Neural progenitor cell (in vitro differentiated cells): Measurements from ENCODE around the gene MIER2. TPM values are rescaled to one million over a fixed set of nuclear protein-coding genes. Genes with fewer than 3 reads are reported as not detected.

Source experiments
- DNase-seq: peaks from one replicate; pipeline ENCODE4 v3.0.0-alpha.2; 2016; ENCODE audit warnings: low spot score
- H2AFZ ChIP-seq: fragments of 200-600 bp; sonication (generic); replicated peaks from 2 replicates; pipeline ENCODE4 v1.6.1; 2016; ENCODE audit warnings: antibody characterized with exemption
- H3F3A ChIP-seq: fragments of 200-600 bp; sonication (generic); 2 replicates; pipeline ENCODE4 v1.6.1; 2016; ENCODE audit warnings: antibody characterized with exemption, low read depth
- H3K27ac ChIP-seq: fragments of 200-600 bp; sonication (generic); 2 replicates; pipeline ENCODE4 v1.5.1; 2016; ENCODE audit warnings: mild to moderate bottlenecking
- H3K27me3 ChIP-seq: fragments of 200-600 bp; sonication (generic); 2 replicates; pipeline ENCODE4 v1.6.1; 2016; ENCODE audit warnings: mild to moderate bottlenecking, moderate library complexity
- H3K36me3 ChIP-seq: fragments of 200-600 bp; sonication (generic); 2 replicates; pipeline ENCODE4 v1.5.1; 2016
- H3K4me1 ChIP-seq: fragments of 200-600 bp; sonication (generic); 2 replicates; pipeline ENCODE4 v1.6.1; 2016; ENCODE audit warnings: mixed run types
- H3K4me2 ChIP-seq: fragments of 200-600 bp; sonication (generic); 2 replicates; pipeline ENCODE4 v1.6.1; 2016
- H3K4me3 ChIP-seq: fragments of 200-600 bp; sonication (generic); 2 replicates; pipeline ENCODE4 v1.5.1; 2016
- H3K79me2 ChIP-seq: fragments of 200-600 bp; sonication (generic); 2 replicates; pipeline ENCODE4 v1.6.1; 2016; ENCODE audit warnings: low read depth
- H3K9ac ChIP-seq: fragments of 200-600 bp; sonication (generic); 2 replicates; pipeline ENCODE4 v1.6.1; 2016
- H3K9me3 ChIP-seq: fragments of 200-600 bp; sonication (generic); 2 replicates; pipeline ENCODE4 v1.5.1; 2016; ENCODE audit warnings: low read depth
- H4K20me1 ChIP-seq: fragments of 200-600 bp; sonication (generic); 2 replicates; pipeline ENCODE4 v1.6.1; 2016; ENCODE audit warnings: low read depth
- H3K27ac Mint-ChIP-seq: 3 replicates; pipeline ENCODE4 v1.8.0; 2021; ENCODE audit warnings: mixed read lengths
- H3K27me3 Mint-ChIP-seq: 2 replicates; pipeline ENCODE4 v1.8.0; 2022; ENCODE audit warnings: low read depth, mild to moderate bottlenecking, inconsistent platforms, moderate library complexity, mixed read lengths; ENCODE audit not compliant: insufficient read depth
- H3K36me3 Mint-ChIP-seq: 3 replicates; pipeline ENCODE4 v1.8.0; 2021; ENCODE audit warnings: mixed read lengths
- H3K4me1 Mint-ChIP-seq: 3 replicates; pipeline ENCODE4 v1.8.0; 2021; ENCODE audit warnings: mixed read lengths
- H3K4me3 Mint-ChIP-seq: 3 replicates; pipeline ENCODE4 v1.8.0; 2021; ENCODE audit warnings: mild to moderate bottlenecking, moderate library complexity, mixed read lengths
- H3K9me3 Mint-ChIP-seq: 3 replicates; pipeline ENCODE4 v1.8.0; 2020; ENCODE audit warnings: mixed read lengths
- EZH2 ChIP-seq: fragments of 200-600 bp; sonication (generic); IDR thresholded peaks from 2 replicates; pipeline ENCODE4 v1.6.1; 2017; ENCODE audit warnings: antibody characterized with exemption, mild to moderate bottlenecking, moderate library complexity
- EZH2phosphoT487 ChIP-seq: fragments of 200-600 bp; sonication (generic); IDR thresholded peaks from 2 replicates; pipeline ENCODE4 v1.6.1; 2017; ENCODE audit warnings: antibody characterized with exemption
- total RNA-seq: library from RNA; depleted of rRNA; stranded (reverse); fragments of >200 nt; gene quantifications from 2 replicates; pipeline ENCODE4 v1.2.3, GENCODE V29; 2015; ENCODE audit warnings: low replicate concordance
- TF ChIP-seq, protein P1 (sequence below): fragments of 200-600 bp; sonication (generic); IDR thresholded peaks from 2 replicates; pipeline ENCODE4 v1.5.1; 2017; ENCODE audit warnings: antibody characterized with exemption, mild to moderate bottlenecking

Gene MIER2
- total RNA-seq, 1 donor from 2014 or later = 12.9 TPM

- H3K9me3 Mint-ChIP-seq = peaks cover 29% of the 10 kb centered on the region
- H3K79me2 ChIP-seq = no peaks in the 10 kb centered on the region
- H3K36me3 Mint-ChIP-seq = no peaks in the 10 kb centered on the region
- peaks cover 20% of the 10 kb centered on the region for H3K27me3 Mint-ChIP-seq
- H3K4me2 ChIP-seq = no peak overlapping the region
- peaks cover 3% of the 10 kb centered on the region for H3K4me1 ChIP-seq
- no peaks in the 10 kb centered on the region for H4K20me1 ChIP-seq
- H3K27ac ChIP-seq = no peak overlapping the region
- no peaks in the 10 kb centered on the region for H3K9me3 ChIP-seq
- TF ChIP-seq EZH2phosphoT487 (no peak), EZH2 (no peak)
- TF ChIP-seq, protein P1, sequence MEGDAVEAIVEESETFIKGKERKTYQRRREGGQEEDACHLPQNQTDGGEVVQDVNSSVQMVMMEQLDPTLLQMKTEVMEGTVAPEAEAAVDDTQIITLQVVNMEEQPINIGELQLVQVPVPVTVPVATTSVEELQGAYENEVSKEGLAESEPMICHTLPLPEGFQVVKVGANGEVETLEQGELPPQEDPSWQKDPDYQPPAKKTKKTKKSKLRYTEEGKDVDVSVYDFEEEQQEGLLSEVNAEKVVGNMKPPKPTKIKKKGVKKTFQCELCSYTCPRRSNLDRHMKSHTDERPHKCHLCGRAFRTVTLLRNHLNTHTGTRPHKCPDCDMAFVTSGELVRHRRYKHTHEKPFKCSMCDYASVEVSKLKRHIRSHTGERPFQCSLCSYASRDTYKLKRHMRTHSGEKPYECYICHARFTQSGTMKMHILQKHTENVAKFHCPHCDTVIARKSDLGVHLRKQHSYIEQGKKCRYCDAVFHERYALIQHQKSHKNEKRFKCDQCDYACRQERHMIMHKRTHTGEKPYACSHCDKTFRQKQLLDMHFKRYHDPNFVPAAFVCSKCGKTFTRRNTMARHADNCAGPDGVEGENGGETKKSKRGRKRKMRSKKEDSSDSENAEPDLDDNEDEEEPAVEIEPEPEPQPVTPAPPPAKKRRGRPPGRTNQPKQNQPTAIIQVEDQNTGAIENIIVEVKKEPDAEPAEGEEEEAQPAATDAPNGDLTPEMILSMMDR = no peak
- H3K4me1 Mint-ChIP-seq = peaks cover 19% of the 10 kb centered on the region
- no peaks in the 10 kb centered on the region for H3K27me3 ChIP-seq
- no peak overlapping the region for H3K9ac ChIP-seq
- H3F3A ChIP-seq = peaks cover 8% of the 10 kb centered on the region
- no peak overlapping the region for H3K4me3 ChIP-seq
- H3K36me3 ChIP-seq = no peaks in the 10 kb centered on the region
- peak overlapping the region; percentile 43 for H3K4me3 Mint-ChIP-seq
- no peak for DNase-seq
- no peak overlapping the region for H3K27ac Mint-ChIP-seq
- H2AFZ ChIP-seq = no peak overlapping the region
Measured at GRCh38 chr19:391726-392374, 47.3 kb upstream of the MIER2 start.

- Mint-ChIP-seq H3K4me1 (peaks cover 25% of the 10 kb centered on the region), H3K4me3 (peak overlapping the region; percentile 43), H3K27ac (peak overlapping the region; percentile 83), H3K9me3 (peaks cover 28% of the 10 kb centered on the region), H3K27me3 (peaks cover 19% of the 10 kb centered on the region), H3K36me3 (no peaks in the 10 kb centered on the region)
- Histone ChIP-seq H3K9me3 (no peaks in the 10 kb centered on the region), H2AFZ (no peak overlapping the region), H3K4me3 (no peak overlapping the region), H3K9ac (no peak overlapping the region), H3K27me3 (peaks cover 1% of the 10 kb centered on the region), H3K4me2 (no peak overlapping the region), H4K20me1 (no peaks in the 10 kb centered on the region), H3K27ac (no peak overlapping the region), H3F3A (peaks cover 10% of the 10 kb centered on the region), H3K4me1 (peaks cover 5% of the 10 kb centered on the region), H3K79me2 (no peaks in the 10 kb centered on the region), H3K36me3 (no peaks in the 10 kb centered on the region)
- TF ChIP-seq EZH2 (no peak), EZH2phosphoT487 (no peak)
- TF ChIP-seq, protein P1 = no peak
- no peak for DNase-seq
Measured at GRCh38 chr19:391207-391557, 46.6 kb upstream of the MIER2 start.

- no peaks in the 10 kb centered on the region for H3K36me3 Mint-ChIP-seq
- no peak overlapping the region for H3K9ac ChIP-seq
Measured at GRCh38 chr19:390386-391206, 46.0 kb upstream of the MIER2 start.

More at GRCh38 chr19:390386-391206, 46.0 kb upstream of the MIER2 start:
- no peaks in the 10 kb centered on the region for H3K36me3 ChIP-seq
- no peaks in the 10 kb centered on the region for H3K79me2 ChIP-seq
- no peaks in the 10 kb centered on the region for H3K9me3 ChIP-seq
- no peak overlapping the region for H3K27ac ChIP-seq
- H3K9me3 Mint-ChIP-seq = peaks cover 25% of the 10 kb centered on the region
- no peak overlapping the region for H3K4me3 ChIP-seq
- TF ChIP-seq EZH2phosphoT487 = no peak
- no peak for TF ChIP-seq EZH2
- TF ChIP-seq, protein P1 = no peak
- DNase-seq = no peak
- peaks cover 7% of the 10 kb centered on the region for H3K27me3 ChIP-seq
- peak overlapping the region; percentile 83 for H3K27ac Mint-ChIP-seq
- peaks cover 11% of the 10 kb centered on the region for H3F3A ChIP-seq
- H3K27me3 Mint-ChIP-seq = peaks cover 19% of the 10 kb centered on the region
- H4K20me1 ChIP-seq = no peaks in the 10 kb centered on the region
- peaks cover 7% of the 10 kb centered on the region for H3K4me1 ChIP-seq
- peak overlapping the region; percentile 43 for H3K4me3 Mint-ChIP-seq
- H3K4me1 Mint-ChIP-seq = peaks cover 27% of the 10 kb centered on the region
- no peak overlapping the region for H3K4me2 ChIP-seq
- H2AFZ ChIP-seq = no peak overlapping the region
